AG04450 (cell line): ENCODE results near the gene ZFP36. TPM values are rescaled to one million over a fixed set of nuclear protein-coding genes. Genes with fewer than 3 reads are reported as not detected.

Experiments used
- CTCF ChIA-PET: fragments of 300-600, 350-600 bp; formaldehyde crosslinking; extraction: SDS; loops from one replicate; lab custom pipeline; 2022; ENCODE audit warnings: antibody characterized with exemption, inconsistent platforms; lab: Charles Lee
- POLR2A ChIA-PET: fragments of 350-600 bp; formaldehyde crosslinking; extraction: SDS; loops from one replicate; lab custom pipeline; 2021; ENCODE audit warnings: antibody characterized with exemption, inconsistent platforms; lab: Yijun Ruan, JAX
- DNase-seq: peaks from one replicate; pipeline ENCODE4 v3.0.0-alpha.2; 2011; ENCODE audit warnings: low read depth, low spot score
- H3K27ac ChIP-seq: one replicate; pipeline ENCODE4 v1.5.1; 2012; ENCODE audit warnings: low read depth, low read length, control low read depth
- H3K27me3 ChIP-seq: one replicate; pipeline ENCODE4 v1.6.0; 2012; ENCODE audit warnings: low read length; ENCODE audit not compliant: control insufficient read depth, insufficient read depth
- H3K4me3 ChIP-seq: 2 replicates; pipeline ENCODE4 v1.5.1; 2011; ENCODE audit warnings: mild to moderate bottlenecking, low read depth, low read length, control low read depth
- H3K9me3 ChIP-seq: 2 replicates; pipeline ENCODE4 v1.5.1; 2012; ENCODE audit warnings: low read length; ENCODE audit not compliant: control insufficient read depth, insufficient read depth
- polyA plus RNA-seq: library from polyadenylated mRNA; depleted of rRNA; stranded (reverse); fragments of >200 nt; gene quantifications from 2 replicates; pipeline ENCODE4 v1.2.3, GENCODE V29; 2011
- TF ChIP-seq, protein P1 (sequence below): IDR thresholded peaks from 2 replicates; pipeline ENCODE4 v1.5.1; 2011; ENCODE audit warnings: low read depth, low read length, control low read depth, inconsistent platforms

ZFP36 gene
- polyA plus RNA-seq, 1 experiment = 4.1 TPM

- H3K4me3 ChIP-seq = peak overlapping the region; percentile 84
- DNase-seq = no peak
- H3K27me3 ChIP-seq = no peaks in the 10 kb centered on the region
- CTCF ChIA-PET = interaction anchor here (1.0 kb wide), 1 partner anchor 13 kb away, joined by 3 read pairs; no protein-coding TSS in a partner anchor
- peak overlapping the region; percentile 92 for H3K27ac ChIP-seq
- TF ChIP-seq, protein P1, sequence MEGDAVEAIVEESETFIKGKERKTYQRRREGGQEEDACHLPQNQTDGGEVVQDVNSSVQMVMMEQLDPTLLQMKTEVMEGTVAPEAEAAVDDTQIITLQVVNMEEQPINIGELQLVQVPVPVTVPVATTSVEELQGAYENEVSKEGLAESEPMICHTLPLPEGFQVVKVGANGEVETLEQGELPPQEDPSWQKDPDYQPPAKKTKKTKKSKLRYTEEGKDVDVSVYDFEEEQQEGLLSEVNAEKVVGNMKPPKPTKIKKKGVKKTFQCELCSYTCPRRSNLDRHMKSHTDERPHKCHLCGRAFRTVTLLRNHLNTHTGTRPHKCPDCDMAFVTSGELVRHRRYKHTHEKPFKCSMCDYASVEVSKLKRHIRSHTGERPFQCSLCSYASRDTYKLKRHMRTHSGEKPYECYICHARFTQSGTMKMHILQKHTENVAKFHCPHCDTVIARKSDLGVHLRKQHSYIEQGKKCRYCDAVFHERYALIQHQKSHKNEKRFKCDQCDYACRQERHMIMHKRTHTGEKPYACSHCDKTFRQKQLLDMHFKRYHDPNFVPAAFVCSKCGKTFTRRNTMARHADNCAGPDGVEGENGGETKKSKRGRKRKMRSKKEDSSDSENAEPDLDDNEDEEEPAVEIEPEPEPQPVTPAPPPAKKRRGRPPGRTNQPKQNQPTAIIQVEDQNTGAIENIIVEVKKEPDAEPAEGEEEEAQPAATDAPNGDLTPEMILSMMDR = peak; percentile 35; the same call in 1 of the 2 replicates
- POLR2A ChIA-PET = interaction anchor here (0.6 to 4.5 kb wide), 7 partner anchors 8 to 31 kb away, joined by 3 to 44 read pairs (median 6); partner anchors contain the start of genes RPS16 and SUPT5H
- no peaks in the 10 kb centered on the region; the same call in 1 of the 2 replicates for H3K9me3 ChIP-seq
Observed at GRCh38 chr19:39413911-39414608, 7.4 kb downstream of the ZFP36 start.

DNA sequence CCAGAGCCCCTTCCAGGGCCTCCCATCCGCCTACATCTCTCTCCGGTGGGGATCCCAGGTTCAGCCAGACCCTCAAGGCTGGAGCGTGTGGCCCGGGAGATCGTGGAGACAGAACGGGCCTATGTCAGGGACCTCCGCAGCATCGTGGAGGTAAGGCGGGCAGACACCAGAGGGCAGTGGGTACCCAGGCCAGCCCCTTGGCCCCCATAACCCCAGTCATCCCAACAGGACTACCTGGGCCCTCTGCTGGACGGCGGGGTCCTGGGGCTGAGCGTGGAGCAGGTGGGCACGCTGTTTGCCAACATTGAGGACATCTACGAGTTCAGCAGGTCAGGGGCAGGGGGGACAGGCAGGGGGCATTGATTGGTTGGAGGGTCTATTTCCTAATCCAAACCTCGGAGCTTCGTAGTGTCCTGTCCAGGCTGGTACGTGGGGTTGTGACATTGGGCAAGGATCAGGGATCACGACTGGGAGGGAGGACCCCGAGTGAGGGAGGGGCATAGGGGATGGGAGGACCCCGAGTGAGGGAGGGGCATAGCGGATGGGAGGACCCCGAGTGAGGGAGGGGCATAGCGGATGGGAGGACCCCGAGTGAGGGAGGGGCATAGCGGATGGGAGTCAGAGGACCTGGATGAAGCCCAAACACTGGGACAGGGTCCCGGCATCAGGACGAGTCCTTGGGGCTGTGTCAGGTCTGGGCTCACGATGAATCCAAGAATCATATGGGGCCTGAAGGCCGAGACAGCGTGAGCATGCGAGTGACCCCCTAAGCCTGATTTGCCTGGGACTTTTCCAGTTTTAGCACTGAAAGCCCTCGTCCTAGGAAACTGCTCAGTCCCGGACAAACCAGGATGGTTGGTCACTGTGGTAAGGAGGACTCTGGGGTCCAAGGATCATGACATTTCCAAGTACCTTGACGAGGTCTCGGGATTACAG is 8.7 kb downstream of the ZFP36 start:
- H3K9me3 ChIP-seq = no peaks in the 10 kb centered on the region; the same call in 1 of the 2 replicates
- ChIA-PET CTCF (interaction anchor here (0.6 to 1.5 kb wide), 2 partner anchors 20 to 228 kb away, joined by 5 read pairs; partner anchors contain the start of gene RPS16), POLR2A (interaction anchor here (0.9 to 4.5 kb wide), 3 partner anchors 17 to 30 kb away, joined by 3 to 44 read pairs (median 8); partner anchors contain the start of genes RPS16 and SUPT5H)
- TF ChIP-seq, protein P1 = 0 out of 2 replicates have a peak, but pooled peaks have one; percentile 4
- no peaks in the 10 kb centered on the region for H3K27me3 ChIP-seq
- peak overlapping the region; percentile 39 for H3K27ac ChIP-seq
- no peak for DNase-seq
- peak overlapping the region; percentile 84 for H3K4me3 ChIP-seq

DNA sequence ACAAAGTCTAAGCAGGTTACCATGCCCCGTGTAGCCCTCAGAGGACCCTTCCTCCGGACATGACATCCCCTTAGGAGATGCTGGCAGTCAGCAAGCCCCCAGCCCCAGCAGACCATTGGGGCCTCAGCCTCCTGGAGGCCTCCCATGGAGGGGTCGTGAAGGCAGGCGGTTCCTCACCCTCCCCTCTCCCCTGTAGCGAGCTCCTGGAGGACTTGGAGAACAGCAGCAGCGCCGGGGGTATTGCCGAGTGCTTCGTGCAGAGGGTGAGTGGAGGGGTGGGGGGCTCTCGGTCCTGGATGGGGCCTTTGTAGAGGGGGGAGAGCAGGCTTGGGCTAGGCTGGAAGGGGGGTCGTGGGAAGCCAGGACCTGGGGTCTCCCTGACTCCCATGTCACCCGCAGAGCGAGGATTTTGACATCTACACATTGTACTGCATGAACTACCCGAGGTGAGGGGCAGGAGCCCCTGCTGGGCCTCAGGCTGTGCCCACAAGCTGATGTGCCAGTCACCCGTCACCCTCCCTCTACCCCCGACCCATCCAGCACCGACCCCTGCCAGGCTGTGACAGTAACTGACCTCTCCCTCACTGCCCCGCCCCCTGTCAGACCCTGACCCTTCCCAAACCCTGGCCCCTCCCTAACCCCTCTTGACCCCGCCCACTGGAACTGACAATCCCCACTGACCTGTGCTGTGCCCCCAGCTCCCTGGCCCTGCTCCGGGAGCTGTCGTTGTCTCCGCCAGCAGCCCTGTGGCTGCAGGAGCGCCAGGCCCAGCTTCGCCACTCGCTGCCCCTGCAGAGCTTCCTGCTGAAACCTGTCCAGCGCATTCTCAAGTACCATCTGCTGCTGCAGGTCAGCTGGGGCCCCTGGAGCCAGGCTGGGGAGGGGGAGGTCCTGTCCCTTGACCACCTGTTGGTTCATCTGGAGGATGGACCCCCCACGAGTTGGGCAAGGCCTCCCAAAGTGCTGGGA is 9.8 kb downstream of the ZFP36 start:
- no peaks in the 10 kb centered on the region; the same call in 1 of the 2 replicates for H3K9me3 ChIP-seq
- ChIA-PET CTCF (interaction anchor here (1.5 kb wide), 1 partner anchor 19 kb away, joined by 5 read pairs; the partner anchor contains the start of gene RPS16), POLR2A (interaction anchor here (4.5 kb wide), 1 partner anchor 19 kb away, joined by 44 read pairs; the partner anchor contains the start of gene RPS16)
- TF ChIP-seq, protein P1 = no peak
- H3K27ac ChIP-seq = no peak overlapping the region
- H3K4me3 ChIP-seq = peak overlapping the region; percentile 84; the same call in 1 of the 2 replicates
- no peaks in the 10 kb centered on the region for H3K27me3 ChIP-seq
- DNase-seq = no peak

- POLR2A ChIA-PET = interaction anchor here (0.6 to 4.5 kb wide), 2 partner anchors 12 to 18 kb away, joined by 4 to 44 read pairs; partner anchors contain the start of gene RPS16
- H3K27ac ChIP-seq = no peak overlapping the region
- no peak overlapping the region for H3K4me3 ChIP-seq
- no peaks in the 10 kb centered on the region; the same call in 1 of the 2 replicates for H3K9me3 ChIP-seq
- DNase-seq = no peak
- CTCF ChIA-PET = interaction anchor here (1.2 kb wide), 1 partner anchor 18 kb away, joined by 3 read pairs; the partner anchor contains the start of gene RPS16
- TF ChIP-seq, protein P1 = no peak
- no peaks in the 10 kb centered on the region for H3K27me3 ChIP-seq
Observed at GRCh38 chr19:39417463-39418181, 11.0 kb downstream of the ZFP36 start.
